ENCODE results near the gene FBN1.

The FBN1 gene

GRCh38 chr15:48413304-48413703, 232.2 kb downstream of the FBN1 start:
- Histone ChIP-seq H3K9me3 (no peaks in the 10 kb centered on the region), H3K27me3 (ENCODE audit: low read depth) (no peaks in the 10 kb centered on the region), H3K4me1 (peaks cover 7% of the 10 kb centered on the region), H3K4me3 (no peak overlapping the region), H3K36me3 (replicated peaks) (no peaks in the 10 kb centered on the region)
- DNase-seq (ENCODE audit: low spot score in 2 of 2) = no peak
- in situ Hi-C loops (cut with MboI; ENCODE audit: low sequenced_read_pairs) = no loop called here

GRCh38 chr15:48411971-48412591, 233.4 kb downstream of the FBN1 start:
- Histone ChIP-seq H3K4me3 (no peak overlapping the region), H3K9me3 (no peaks in the 10 kb centered on the region), H3K4me1 (peaks cover 10% of the 10 kb centered on the region), H3K27me3 (ENCODE audit: low read depth) (no peaks in the 10 kb centered on the region), H3K36me3 (replicated peaks) (no peaks in the 10 kb centered on the region)
- DNase-seq (ENCODE audit: low spot score in 2 of 2) = no peak
- in situ Hi-C loops (cut with MboI; ENCODE audit: low sequenced_read_pairs) = no loop called here

GRCh38 chr15:48409623-48410022, 235.9 kb downstream of the FBN1 start:
- H3K36me3 ChIP-seq (replicated peaks) = no peaks in the 10 kb centered on the region
- in situ Hi-C loops (cut with MboI; ENCODE audit: low sequenced_read_pairs) = no loop called here

GRCh38 chr15:48408327-48408726, 237.2 kb downstream of the FBN1 start:
- no peak for DNase-seq (ENCODE audit: low spot score in 2 of 2)
- H3K36me3 ChIP-seq (replicated peaks) = no peaks in the 10 kb centered on the region
- H3K27me3 ChIP-seq (ENCODE audit: low read depth) = no peaks in the 10 kb centered on the region
- no peak overlapping the region for H3K4me3 ChIP-seq
- in situ Hi-C loops (cut with MboI; ENCODE audit: low sequenced_read_pairs) = no loop called here
- peaks cover 10% of the 10 kb centered on the region for H3K4me1 ChIP-seq
- no peaks in the 10 kb centered on the region for H3K9me3 ChIP-seq

More at GRCh38 chr15:48409623-48410022, 235.9 kb downstream of the FBN1 start:
- DNase-seq (ENCODE audit: low spot score in 2 of 2) = no peak
- Histone ChIP-seq H3K4me1 (peaks cover 10% of the 10 kb centered on the region), H3K9me3 (no peaks in the 10 kb centered on the region), H3K4me3 (no peak overlapping the region), H3K27me3 (ENCODE audit: low read depth) (no peaks in the 10 kb centered on the region)

- no peak overlapping the region for H3K4me3 ChIP-seq
- no peaks in the 10 kb centered on the region for H3K27me3 ChIP-seq (ENCODE audit: low read depth)
- no peaks in the 10 kb centered on the region for H3K36me3 ChIP-seq (replicated peaks)
- peaks cover 10% of the 10 kb centered on the region for H3K4me1 ChIP-seq
- in situ Hi-C loops (cut with MboI; ENCODE audit: low sequenced_read_pairs) = no loop called here
- DNase-seq (ENCODE audit: low spot score in 2 of 2) = no peak
- H3K9me3 ChIP-seq = no peaks in the 10 kb centered on the region
Measured at GRCh38 chr15:48407646-48408045, 237.9 kb downstream of the FBN1 start.

GRCh38 chr15:48406911-48407310, 238.6 kb downstream of the FBN1 start:
- no peaks in the 10 kb centered on the region for H3K27me3 ChIP-seq (ENCODE audit: low read depth)
- no peaks in the 10 kb centered on the region for H3K36me3 ChIP-seq (replicated peaks)
- peaks cover 10% of the 10 kb centered on the region for H3K4me1 ChIP-seq
- H3K9me3 ChIP-seq = no peaks in the 10 kb centered on the region
- DNase-seq (ENCODE audit: low spot score in 2 of 2) = peak in 1 of 2 experiments; percentile 25
- in situ Hi-C loops (cut with MboI; ENCODE audit: low sequenced_read_pairs) = no loop called here
- H3K4me3 ChIP-seq = no peak overlapping the region

- in situ Hi-C loops (cut with MboI; ENCODE audit: low sequenced_read_pairs) = no loop called here
- Histone ChIP-seq H3K4me3 (no peak overlapping the region), H3K4me1 (peaks cover 10% of the 10 kb centered on the region), H3K36me3 (replicated peaks) (no peaks in the 10 kb centered on the region), H3K9me3 (no peaks in the 10 kb centered on the region), H3K27me3 (ENCODE audit: low read depth) (no peaks in the 10 kb centered on the region)
- DNase-seq (ENCODE audit: low spot score in 2 of 2) = no peak
Measured at GRCh38 chr15:48406266-48406891, 239.1 kb downstream of the FBN1 start.

GRCh38 chr15:48402427-48403177, 242.9 kb downstream of the FBN1 start:
- Histone ChIP-seq H3K9me3 (no peaks in the 10 kb centered on the region), H3K4me1 (peaks cover 13% of the 10 kb centered on the region), H3K4me3 (no peak overlapping the region), H3K36me3 (replicated peaks) (no peaks in the 10 kb centered on the region), H3K27me3 (ENCODE audit: low read depth) (no peaks in the 10 kb centered on the region)
- no peak for DNase-seq (ENCODE audit: low spot score in 2 of 2)
- in situ Hi-C loops (cut with MboI; ENCODE audit: low sequenced_read_pairs) = no loop called here

- H3K36me3 ChIP-seq (replicated peaks) = no peaks in the 10 kb centered on the region
- H3K27me3 ChIP-seq (ENCODE audit: low read depth) = no peaks in the 10 kb centered on the region
- in situ Hi-C loops (cut with MboI; ENCODE audit: low sequenced_read_pairs) = no loop called here
- H3K9me3 ChIP-seq = no peaks in the 10 kb centered on the region
- peaks cover 13% of the 10 kb centered on the region for H3K4me1 ChIP-seq
- peak; percentile 30 to 65 for DNase-seq (ENCODE audit: low spot score in 2 of 2)
- no peak overlapping the region for H3K4me3 ChIP-seq
Measured at GRCh38 chr15:48400086-48400485, 245.4 kb downstream of the FBN1 start.

- Histone ChIP-seq H3K27me3 (ENCODE audit: low read depth) (no peaks in the 10 kb centered on the region), H3K4me3 (no peak overlapping the region), H3K36me3 (replicated peaks) (no peaks in the 10 kb centered on the region), H3K9me3 (no peaks in the 10 kb centered on the region), H3K4me1 (peaks cover 13% of the 10 kb centered on the region)
- no peak for DNase-seq (ENCODE audit: low spot score in 2 of 2)
- in situ Hi-C loops (cut with MboI; ENCODE audit: low sequenced_read_pairs) = no loop called here
Measured at GRCh38 chr15:48397841-48398240, 247.7 kb downstream of the FBN1 start.

- Histone ChIP-seq H3K4me3 (no peak overlapping the region), H3K9me3 (no peaks in the 10 kb centered on the region), H3K36me3 (replicated peaks) (no peaks in the 10 kb centered on the region), H3K4me1 (peaks cover 13% of the 10 kb centered on the region), H3K27me3 (ENCODE audit: low read depth) (no peaks in the 10 kb centered on the region)
- DNase-seq (ENCODE audit: low spot score in 2 of 2) = no peak
- in situ Hi-C loops (cut with MboI; ENCODE audit: low sequenced_read_pairs) = no loop called here
Measured at GRCh38 chr15:48396020-48396419, 249.5 kb downstream of the FBN1 start.

GRCh38 chr15:48395521-48396011, 249.9 kb downstream of the FBN1 start:
- no peak for DNase-seq (ENCODE audit: low spot score in 2 of 2)
- no peak overlapping the region for H3K4me3 ChIP-seq
- H3K9me3 ChIP-seq = no peaks in the 10 kb centered on the region
- no peaks in the 10 kb centered on the region for H3K36me3 ChIP-seq (replicated peaks)
- H3K4me1 ChIP-seq = peaks cover 12% of the 10 kb centered on the region
- H3K27me3 ChIP-seq (ENCODE audit: low read depth) = no peaks in the 10 kb centered on the region
- in situ Hi-C loops (cut with MboI; ENCODE audit: low sequenced_read_pairs) = no loop called here

- H3K4me3 ChIP-seq = no peak overlapping the region
- H3K4me1 ChIP-seq = peaks cover 6% of the 10 kb centered on the region
- H3K36me3 ChIP-seq (replicated peaks) = no peaks in the 10 kb centered on the region
- DNase-seq (ENCODE audit: low spot score in 2 of 2) = no peak
- no peaks in the 10 kb centered on the region for H3K27me3 ChIP-seq (ENCODE audit: low read depth)
- in situ Hi-C loops (cut with MboI; ENCODE audit: low sequenced_read_pairs) = no loop called here
- H3K9me3 ChIP-seq = no peaks in the 10 kb centered on the region
Measured at GRCh38 chr15:48394970-48395369, 250.5 kb downstream of the FBN1 start.

All from HAP-1 (cell line).